Esophagus squamous epithelium (tissue), 5 donors: ENCODE data around the gene FMO2. TPM values are rescaled to one million over a fixed set of nuclear protein-coding genes. Genes with fewer than 3 reads are reported as not detected.

Experiments
- DNase-seq: peaks from one replicate; lab custom pipeline; 2025; lab: John Stamatoyannopoulos, UW
- H3K27ac ChIP-seq, 4 donors: fragments of 200-600 bp; sonication (generic); one replicate each; pipeline ENCODE4 v1.5.1; 2016 to 2019; ENCODE audit warnings: mild to moderate bottlenecking in 1 of 4
- H3K27me3 ChIP-seq, 4 donors: fragments of 200-600 bp; sonication (generic); 1 replicate in 3 of 4; 2 replicates in 1 of 4; pipeline versions ENCODE4 v1.5.1 to v1.6.0; 2017 to 2021; ENCODE audit warnings: antibody characterized with exemption in 1 of 4
- H3K36me3 ChIP-seq, 3 donors: fragments of 200-600 bp; sonication (generic); one replicate each; pipeline ENCODE4 v1.5.1; 2016 to 2019
- H3K4me1 ChIP-seq, 3 donors: fragments of 200-600 bp; sonication (generic); one replicate each; pipeline ENCODE4 v1.5.1; 2017 to 2019
- H3K4me3 ChIP-seq, 4 donors: fragments of 200-600 bp; sonication (generic); 1 replicate in 3 of 4; 2 replicates in 1 of 4; pipeline ENCODE4 v1.5.1; 2016 to 2019; ENCODE audit warnings: mild to moderate bottlenecking in 2 of 4, moderate library complexity in 1 of 4
- H3K9me3 ChIP-seq, 3 donors: fragments of 200-600 bp; sonication (generic); one replicate each; pipeline ENCODE4 v1.5.1; 2016 to 2019
- POLR2A ChIP-seq, 4 donors: fragments of 450-650 bp; IDR thresholded peaks; one replicate each; pipeline ENCODE4 v1.6.1; 2017; ENCODE audit warnings: antibody characterized with exemption in 4 of 4, mild to moderate bottlenecking in 4 of 4, moderate library complexity in 3 of 4
- WGBS, 2 donors: methylation state at CpG; one replicate each; pipeline ENCODE4 v1.1.5; 2018; 5-methylcytosine and 5-hydroxymethylcytosine counted together
- intact Hi-C: fragments of 100-400 bp; cut with DNase I; formaldehyde crosslinking; loops from one replicate; pipeline ENCODE4 v1.15.0; 2022
- total RNA-seq, 4 donors: library from RNA; depleted of rRNA; stranded (reverse); fragments of >200 nt; gene quantifications; one replicate each; pipeline ENCODE4 v1.1.0, GENCODE V29; 2016
- TF ChIP-seq, protein P1 (sequence below), 6 experiments: fragments of 450-650 bp in 4 of 6; fragments of 200-600 bp in 2 of 6; sonication (generic) in 2 of 6; IDR thresholded peaks; one replicate each; pipeline ENCODE4 v1.5.1; 2016 to 2019; ENCODE audit warnings: antibody characterized with exemption in 6 of 6, mild to moderate bottlenecking in 4 of 6, moderate library complexity in 4 of 6
- donor health status: DM: yes; HTN: yes; CAD: no.

Gene FMO2, protein sequence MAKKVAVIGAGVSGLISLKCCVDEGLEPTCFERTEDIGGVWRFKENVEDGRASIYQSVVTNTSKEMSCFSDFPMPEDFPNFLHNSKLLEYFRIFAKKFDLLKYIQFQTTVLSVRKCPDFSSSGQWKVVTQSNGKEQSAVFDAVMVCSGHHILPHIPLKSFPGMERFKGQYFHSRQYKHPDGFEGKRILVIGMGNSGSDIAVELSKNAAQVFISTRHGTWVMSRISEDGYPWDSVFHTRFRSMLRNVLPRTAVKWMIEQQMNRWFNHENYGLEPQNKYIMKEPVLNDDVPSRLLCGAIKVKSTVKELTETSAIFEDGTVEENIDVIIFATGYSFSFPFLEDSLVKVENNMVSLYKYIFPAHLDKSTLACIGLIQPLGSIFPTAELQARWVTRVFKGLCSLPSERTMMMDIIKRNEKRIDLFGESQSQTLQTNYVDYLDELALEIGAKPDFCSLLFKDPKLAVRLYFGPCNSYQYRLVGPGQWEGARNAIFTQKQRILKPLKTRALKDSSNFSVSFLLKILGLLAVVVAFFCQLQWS
- total RNA-seq, result 100 to 1,000 TPM in 1 of 4 donors, 10 to 100 TPM in 3; 53.4 to 146 (median 68.8) TPM

DNA sequence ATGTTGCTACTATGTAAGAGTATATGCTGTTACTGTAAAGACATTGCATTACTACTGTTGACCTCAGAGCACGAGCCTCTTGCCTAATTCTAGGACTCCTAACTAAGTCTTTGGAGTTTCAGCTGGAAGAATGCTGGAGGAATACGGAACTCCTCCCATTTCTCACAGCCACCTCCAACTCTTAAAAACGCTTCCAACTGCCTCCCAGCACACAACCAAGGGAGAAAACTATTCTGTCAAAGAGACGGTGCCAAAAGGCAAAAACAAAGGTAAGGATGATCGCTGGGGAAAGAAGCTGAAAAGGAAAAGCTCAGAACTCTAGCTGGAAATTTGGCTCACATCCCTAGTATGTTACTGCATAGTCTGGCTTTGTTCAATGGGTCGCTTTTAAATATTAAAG, at the start of gene FMO2:
Gene FMO2 (plus strand): TSS at position 210 of the 400 bp plus-strand sequence. CDS start 414 bp downstream, outside the sequence.
- peak in 2 of 4 donors; percentile 19 to 29 for TF ChIP-seq POLR2A (IDR thresholded peaks at IDR 0.05)
- TF ChIP-seq, protein P1, sequence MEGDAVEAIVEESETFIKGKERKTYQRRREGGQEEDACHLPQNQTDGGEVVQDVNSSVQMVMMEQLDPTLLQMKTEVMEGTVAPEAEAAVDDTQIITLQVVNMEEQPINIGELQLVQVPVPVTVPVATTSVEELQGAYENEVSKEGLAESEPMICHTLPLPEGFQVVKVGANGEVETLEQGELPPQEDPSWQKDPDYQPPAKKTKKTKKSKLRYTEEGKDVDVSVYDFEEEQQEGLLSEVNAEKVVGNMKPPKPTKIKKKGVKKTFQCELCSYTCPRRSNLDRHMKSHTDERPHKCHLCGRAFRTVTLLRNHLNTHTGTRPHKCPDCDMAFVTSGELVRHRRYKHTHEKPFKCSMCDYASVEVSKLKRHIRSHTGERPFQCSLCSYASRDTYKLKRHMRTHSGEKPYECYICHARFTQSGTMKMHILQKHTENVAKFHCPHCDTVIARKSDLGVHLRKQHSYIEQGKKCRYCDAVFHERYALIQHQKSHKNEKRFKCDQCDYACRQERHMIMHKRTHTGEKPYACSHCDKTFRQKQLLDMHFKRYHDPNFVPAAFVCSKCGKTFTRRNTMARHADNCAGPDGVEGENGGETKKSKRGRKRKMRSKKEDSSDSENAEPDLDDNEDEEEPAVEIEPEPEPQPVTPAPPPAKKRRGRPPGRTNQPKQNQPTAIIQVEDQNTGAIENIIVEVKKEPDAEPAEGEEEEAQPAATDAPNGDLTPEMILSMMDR (IDR thresholded peaks at IDR 0.05), result no peak
- 21 to 26% methylated on average over 6 of the region's 6 CpGs for WGBS, 2 donors
- intact Hi-C loops, result loop anchor here (10.0 kb wide), 1 partner anchor 100 kb away; no protein-coding TSS in a partner anchor
- H3K36me3 ChIP-seq, result no peaks in the 10 kb centered on the region
- H3K9me3 ChIP-seq, result no peaks in the 10 kb centered on the region
- peak within 1 kb of the TSS; percentile 67 to 81 (median 70) for H3K27ac ChIP-seq
- H3K27me3 ChIP-seq, result no peaks in the 10 kb centered on the region
- peak within 1 kb of the TSS; percentile 17 to 64 (median 41) for H3K4me3 ChIP-seq
- H3K4me1 ChIP-seq, result peaks cover 0 to 52% (median 4%) of the 10 kb centered on the region in 3 donors
- no peak for DNase-seq

DNA sequence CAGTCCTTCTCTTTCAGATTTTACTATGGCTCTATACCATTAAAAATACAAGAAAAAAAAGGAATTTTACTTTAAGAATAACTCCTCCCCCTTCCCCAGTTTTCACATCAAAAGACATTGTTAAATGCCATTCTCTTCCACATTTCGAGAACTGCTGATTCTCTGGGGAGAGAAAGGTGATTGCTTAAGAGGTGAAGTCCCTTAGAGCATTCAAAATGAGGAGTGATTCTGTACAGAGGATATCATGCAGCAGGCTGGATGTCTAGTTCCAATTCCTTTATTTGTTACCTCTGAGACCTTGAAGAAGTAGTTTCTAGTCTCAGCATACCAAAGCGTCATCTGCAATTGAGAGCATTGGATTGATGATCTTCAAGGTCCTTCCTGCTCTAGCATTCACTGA, 47.5 kb upstream of the FMO2 start:
- 58 to 69% methylated on average over 2 of the region's 2 CpGs for WGBS, 2 donors
- intact Hi-C loops, result no loop called here
- DNase-seq, result no peak

DNA sequence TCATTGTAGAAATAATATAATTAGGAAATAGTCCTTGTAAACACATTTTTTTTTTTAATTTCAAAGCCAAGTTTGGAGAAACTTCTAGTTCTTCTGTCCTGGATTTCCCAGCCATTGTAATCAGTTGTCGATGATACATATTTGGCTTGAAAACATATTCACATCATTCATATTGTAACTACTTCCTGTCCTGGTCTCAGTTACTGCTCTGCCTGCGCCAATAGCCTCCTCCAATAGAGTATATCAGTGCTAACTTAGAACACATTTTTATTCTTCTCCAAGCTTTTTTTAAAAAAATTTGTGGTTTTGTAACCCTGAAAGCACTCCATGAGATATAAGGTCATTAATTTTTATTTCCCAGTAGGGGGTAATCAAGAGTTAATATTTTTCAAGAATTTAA, 46.1 kb upstream of the FMO2 start:
- intact Hi-C loops, result no loop called here
- WGBS, 2 donors, result 72 to 74% methylated on average over 2 of the region's 2 CpGs
- H3K27me3 ChIP-seq, result no peaks in the 10 kb centered on the region
- no peak for TF ChIP-seq POLR2A (IDR thresholded peaks at IDR 0.05)
- TF ChIP-seq, protein P1 (IDR thresholded peaks at IDR 0.05), result no peak
- H3K9me3 ChIP-seq, result no peaks in the 10 kb centered on the region
- H3K36me3 ChIP-seq, result no peaks in the 10 kb centered on the region
- H3K27ac ChIP-seq, result peak overlapping the region in 3 of 4 donors; percentile 12 to 88 (median 87)
- DNase-seq, result no peak
- peaks cover 0 to 70% (median 44%) of the 10 kb centered on the region in 3 donors for H3K4me1 ChIP-seq
- H3K4me3 ChIP-seq, result no peak overlapping the region

More for the DNA sequence above, 47.5 kb upstream of the FMO2 start:
- H3K4me3 ChIP-seq, result no peak overlapping the region
- no peaks in the 10 kb centered on the region for H3K27me3 ChIP-seq
- no peak overlapping the region for H3K27ac ChIP-seq
- no peaks in the 10 kb centered on the region for H3K9me3 ChIP-seq
- H3K4me1 ChIP-seq, result peaks cover 0 to 56% (median 32%) of the 10 kb centered on the region in 3 donors
- no peaks in the 10 kb centered on the region for H3K36me3 ChIP-seq
- TF ChIP-seq, protein P1 (IDR thresholded peaks at IDR 0.05), result no peak
- TF ChIP-seq POLR2A (IDR thresholded peaks at IDR 0.05), result no peak

DNA sequence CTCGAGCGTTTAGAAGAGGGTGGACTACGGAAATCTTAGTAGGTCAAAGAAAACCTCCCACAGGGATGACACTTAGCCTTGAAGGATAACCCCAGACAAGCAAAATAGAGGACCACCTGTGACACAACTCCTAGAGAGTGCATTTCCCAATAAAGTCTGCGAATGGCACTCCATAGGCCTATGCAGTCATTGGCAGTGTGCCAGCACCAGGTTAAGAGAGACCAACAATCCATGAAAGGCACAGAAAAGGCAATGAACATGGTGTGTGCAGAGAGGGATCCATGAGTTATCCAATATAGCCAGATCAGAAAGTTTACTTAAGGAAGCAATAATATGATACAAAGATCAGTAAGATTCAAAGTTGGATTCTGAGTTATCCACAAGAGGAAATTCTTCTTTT, 45.2 kb upstream of the FMO2 start:
- 78 to 97% methylated on average over 4 of the region's 4 CpGs for WGBS, 2 donors
- no peaks in the 10 kb centered on the region for H3K36me3 ChIP-seq
- intact Hi-C loops, result no loop called here
- no peaks in the 10 kb centered on the region for H3K27me3 ChIP-seq
- peak overlapping the region in 3 of 4 donors; percentile 78 to 88 (median 87) for H3K27ac ChIP-seq
- DNase-seq, result no peak
- H3K4me1 ChIP-seq, result peaks cover 0 to 70% (median 44%) of the 10 kb centered on the region in 3 donors
- TF ChIP-seq, protein P1 (IDR thresholded peaks at IDR 0.05), result no peak
- no peak for TF ChIP-seq POLR2A (IDR thresholded peaks at IDR 0.05)
- H3K9me3 ChIP-seq, result no peaks in the 10 kb centered on the region
- no peak overlapping the region for H3K4me3 ChIP-seq

DNA sequence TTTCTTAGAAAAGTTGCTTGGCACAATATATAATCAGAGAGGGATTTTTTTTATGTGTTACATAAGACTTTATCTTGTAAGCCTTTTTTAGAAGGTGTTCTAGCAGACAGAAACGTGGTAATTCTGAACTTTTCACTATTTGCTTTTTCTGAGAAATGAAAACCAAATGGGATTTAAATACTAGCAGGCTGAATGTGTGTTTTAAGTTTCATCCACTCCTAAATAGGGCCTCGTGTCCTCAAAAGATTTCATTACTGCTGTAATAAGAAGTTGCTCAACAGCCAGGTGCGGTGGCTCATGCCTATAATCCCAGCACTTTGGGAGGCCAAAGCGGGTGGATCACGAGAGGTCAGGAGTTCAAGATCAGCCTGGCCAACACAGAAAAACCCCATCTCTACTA, 44.7 kb upstream of the FMO2 start:
- no peaks in the 10 kb centered on the region for H3K9me3 ChIP-seq
- WGBS, 2 donors, result 46 to 55% methylated on average over 5 of the region's 5 CpGs
- H3K27ac ChIP-seq, result peak overlapping the region; percentile 15 to 88 (median 82)
- H3K27me3 ChIP-seq, result no peaks in the 10 kb centered on the region
- no peak overlapping the region for H3K4me3 ChIP-seq
- TF ChIP-seq POLR2A (IDR thresholded peaks at IDR 0.05), result no peak
- TF ChIP-seq, protein P1 (IDR thresholded peaks at IDR 0.05), result no peak
- intact Hi-C loops, result no loop called here
- DNase-seq, result no peak
- no peaks in the 10 kb centered on the region for H3K36me3 ChIP-seq
- H3K4me1 ChIP-seq, result peaks cover 0 to 70% (median 44%) of the 10 kb centered on the region in 3 donors
